ENCODE measurements around the gene TMEM253.

Gene TMEM253

DNA sequence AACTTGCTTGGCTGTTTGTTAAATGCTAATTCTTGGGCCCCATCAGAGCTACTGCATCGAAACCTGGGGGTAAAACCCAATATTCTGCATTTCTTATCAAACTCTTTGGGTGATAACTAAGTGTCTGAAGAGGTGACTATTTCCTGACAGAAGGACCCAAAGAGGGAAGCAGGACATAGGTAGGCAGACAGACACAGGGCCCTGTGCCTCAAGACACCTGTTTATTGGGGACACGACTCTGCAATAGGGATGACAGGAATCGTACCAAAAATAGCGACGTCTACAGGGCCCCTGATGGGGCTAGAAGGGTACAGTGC is 11.0 kb upstream of the TMEM253 start:
- in situ Hi-C loops (cut with HindIII; ENCODE audit: low sequenced_read_pairs), result no loop called here

DNA sequence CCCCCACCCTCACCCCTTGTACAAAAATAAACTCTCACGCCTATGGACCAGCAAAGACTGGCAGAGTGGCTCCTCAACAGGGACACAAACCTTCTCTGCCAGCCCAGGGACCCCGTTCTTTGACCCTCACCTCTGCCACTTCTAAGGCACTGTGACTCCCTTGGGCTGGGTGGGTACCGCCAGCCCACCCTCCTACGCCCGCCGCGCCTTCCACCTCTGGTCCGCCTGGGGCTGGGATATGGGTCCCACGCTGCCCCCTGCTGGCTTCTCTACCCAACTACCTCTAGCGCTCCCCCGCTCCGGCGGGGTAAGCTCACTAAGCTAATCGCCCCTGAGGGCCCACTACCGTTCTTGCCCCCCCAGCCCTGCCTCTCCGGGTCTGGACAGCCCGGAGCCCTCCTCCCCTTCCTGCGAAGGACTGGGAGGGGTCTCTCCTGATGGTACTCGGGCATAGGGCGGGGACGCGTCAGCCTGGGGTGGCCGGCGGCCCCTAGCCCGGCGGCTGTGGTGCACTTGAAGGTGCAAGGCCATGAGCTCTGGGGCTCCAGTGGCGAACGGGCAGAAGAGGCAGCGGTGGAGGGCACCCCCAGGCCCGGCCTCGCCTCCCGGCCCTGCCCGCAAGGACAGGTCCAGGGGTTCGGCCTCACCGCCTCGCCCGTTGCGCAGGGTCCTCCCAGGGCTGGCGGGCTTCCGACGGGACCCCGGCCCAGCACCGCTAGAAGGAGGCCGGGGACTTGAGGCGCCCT is 10.5 kb upstream of the TMEM253 start:
- in situ Hi-C loops (cut with HindIII; ENCODE audit: low sequenced_read_pairs), result no loop called here

DNA sequence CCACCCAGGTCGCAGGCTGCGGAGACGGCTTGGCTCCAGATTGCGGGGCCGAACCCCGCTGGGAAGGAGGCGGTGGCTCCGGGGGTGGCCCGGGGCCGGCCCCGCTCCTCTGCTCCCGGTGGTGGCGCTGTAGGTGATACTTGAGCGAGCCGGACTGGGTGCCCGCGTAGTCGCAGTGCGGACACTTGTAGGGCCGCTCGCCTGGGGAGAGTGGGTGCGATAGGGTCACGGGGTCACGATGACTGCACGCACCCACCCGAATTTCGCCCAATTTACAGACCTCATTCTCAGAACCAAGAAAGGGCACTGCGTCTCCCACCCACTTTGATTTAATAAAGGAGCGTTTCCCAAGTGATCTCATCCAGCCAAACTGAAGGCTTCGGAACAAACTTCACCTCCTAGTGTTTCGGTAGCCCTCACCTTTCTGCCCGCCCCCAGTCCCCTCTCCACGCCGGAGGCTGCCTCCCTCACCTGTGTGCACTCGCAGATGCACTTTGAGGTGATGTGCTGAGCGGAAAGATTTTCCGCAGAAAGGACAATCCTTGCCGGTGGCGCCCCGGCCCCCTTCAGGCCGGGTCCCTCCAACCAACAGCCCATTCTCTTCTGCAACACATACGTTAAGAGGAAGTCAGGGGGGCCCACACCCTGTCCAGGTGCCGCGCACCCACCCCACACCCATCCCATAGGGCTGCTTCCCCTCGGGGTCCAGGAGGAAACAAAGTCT is 9.8 kb upstream of the TMEM253 start:
- in situ Hi-C loops (cut with HindIII; ENCODE audit: low sequenced_read_pairs), result no loop called here

DNA sequence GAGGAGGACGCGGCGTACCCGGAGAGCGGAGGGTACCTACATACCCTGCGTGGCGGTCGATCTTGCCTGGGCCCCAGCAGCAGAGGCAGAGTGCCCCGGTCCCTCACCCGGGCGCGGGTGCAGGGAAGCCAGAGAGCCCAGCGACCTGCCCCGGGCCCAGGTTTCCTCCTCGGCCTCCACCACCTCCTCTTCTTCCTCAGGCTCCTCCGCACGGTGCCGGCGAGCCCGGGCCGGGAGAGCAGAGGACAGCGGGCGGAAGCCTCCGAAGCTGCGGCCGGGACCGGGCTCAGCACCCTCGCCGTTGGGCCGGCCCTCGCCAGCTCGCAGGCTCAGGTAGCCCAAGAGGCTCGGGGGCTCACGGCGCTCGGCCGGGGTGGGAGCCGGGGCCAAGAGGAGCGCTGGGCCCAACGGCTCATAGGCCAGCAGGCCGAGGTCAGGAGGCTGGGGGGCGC is 9.0 kb upstream of the TMEM253 start:
- in situ Hi-C loops (cut with HindIII; ENCODE audit: low sequenced_read_pairs), result no loop called here

DNA sequence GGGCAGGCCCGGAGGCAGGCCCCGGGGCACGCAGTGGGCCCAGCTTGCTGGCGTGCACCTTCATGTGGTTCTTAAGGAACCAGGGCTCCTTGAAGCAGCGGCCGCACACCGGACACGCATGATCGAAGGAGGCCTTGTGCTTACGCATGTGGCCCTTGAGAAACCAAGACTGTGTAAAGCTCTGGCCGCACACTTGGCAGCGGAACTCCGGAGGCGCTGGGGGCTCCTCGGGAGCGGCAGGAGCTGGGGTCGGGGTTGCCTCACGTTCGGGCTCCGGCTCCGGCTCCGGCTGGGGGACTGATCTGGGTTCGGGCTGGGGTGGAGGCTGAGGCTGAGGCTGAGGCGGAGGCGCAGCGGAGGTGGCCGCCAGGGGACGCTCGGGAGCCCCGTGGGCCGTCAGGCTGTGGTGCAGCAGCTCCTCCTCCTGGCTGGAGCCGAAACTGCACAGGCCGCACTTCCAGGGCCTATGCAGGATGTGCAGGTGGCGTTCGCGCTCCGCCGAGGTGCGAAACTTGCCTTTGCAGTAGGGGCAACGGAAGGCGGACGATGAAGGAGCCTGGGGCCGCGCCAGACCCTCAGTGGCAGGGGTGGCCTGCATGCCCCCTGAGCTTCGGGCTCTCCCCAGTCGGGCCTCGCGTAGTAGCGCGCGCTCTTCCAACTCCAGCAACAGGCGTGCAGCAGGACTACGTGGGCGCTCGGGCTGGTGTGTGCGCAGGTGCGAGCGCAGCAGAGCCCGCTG is 8.4 kb upstream of the TMEM253 start:
- in situ Hi-C loops (cut with HindIII; ENCODE audit: low sequenced_read_pairs), result no loop called here

DNA sequence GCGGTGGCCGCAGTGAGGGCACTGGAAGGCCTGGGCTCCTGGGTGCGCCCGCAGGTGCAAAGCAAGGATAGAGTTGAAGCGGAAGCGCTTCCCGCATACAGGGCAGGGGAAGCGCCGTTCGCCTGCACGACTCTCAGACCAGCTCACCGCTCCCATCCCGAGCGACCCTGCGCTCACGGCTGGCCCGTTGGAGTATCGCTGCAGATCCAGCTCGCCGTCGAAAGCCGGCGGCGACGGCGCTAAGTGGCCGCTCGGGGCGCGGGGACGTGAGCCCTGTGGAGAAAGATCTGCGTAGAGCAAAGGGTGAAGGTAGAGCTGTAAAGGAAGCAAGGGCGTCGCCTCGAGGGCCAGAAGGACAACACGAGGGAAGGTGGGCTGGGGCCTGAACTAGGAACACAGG is 7.8 kb upstream of the TMEM253 start:
- in situ Hi-C loops (cut with HindIII; ENCODE audit: low sequenced_read_pairs), result no loop called here

DNA sequence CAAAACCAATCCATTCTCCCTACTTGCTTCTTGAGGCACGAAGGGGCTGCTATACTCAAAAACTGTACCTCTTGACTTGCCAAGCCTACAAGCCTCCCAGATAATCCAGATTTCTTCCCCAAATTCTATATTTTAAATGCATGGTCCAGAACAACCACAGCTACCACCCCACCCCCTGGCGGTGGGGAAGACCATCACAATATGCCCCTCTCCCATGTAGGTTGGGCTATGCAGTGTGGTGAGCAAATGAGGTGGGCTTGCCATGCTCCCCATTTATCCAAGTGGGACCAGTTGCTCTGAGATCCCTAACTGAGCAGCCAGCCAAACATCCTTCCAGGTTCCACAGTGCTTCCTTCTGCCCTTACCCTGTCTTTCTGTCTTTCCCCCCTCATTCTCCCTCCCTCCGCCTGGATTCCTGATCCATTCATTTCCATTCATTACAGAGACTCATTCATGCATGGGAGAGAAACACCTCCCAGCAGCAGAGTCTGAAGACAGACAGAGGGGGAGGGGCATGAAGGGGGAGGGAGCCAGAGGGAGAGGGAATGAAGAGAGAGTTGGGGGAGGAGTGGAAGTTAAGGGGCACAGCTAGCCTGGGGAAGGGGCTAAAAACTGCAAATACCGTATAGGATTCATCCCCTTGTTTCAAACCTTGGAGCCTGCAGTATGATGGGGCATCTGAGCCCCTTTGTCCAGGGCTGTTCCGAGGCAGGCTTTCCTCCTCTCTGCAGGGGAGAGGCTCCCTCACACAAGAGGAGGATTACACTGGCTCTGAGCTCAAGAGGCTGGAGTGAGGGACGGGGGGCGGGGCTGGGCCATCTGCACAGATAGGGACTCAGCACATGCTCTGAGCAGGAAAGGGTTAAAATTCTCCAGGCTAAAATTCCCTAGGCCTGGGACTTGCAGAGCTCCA is 6.8 kb upstream of the TMEM253 start:
- in situ Hi-C loops (cut with HindIII; ENCODE audit: low sequenced_read_pairs), result no loop called here

DNA sequence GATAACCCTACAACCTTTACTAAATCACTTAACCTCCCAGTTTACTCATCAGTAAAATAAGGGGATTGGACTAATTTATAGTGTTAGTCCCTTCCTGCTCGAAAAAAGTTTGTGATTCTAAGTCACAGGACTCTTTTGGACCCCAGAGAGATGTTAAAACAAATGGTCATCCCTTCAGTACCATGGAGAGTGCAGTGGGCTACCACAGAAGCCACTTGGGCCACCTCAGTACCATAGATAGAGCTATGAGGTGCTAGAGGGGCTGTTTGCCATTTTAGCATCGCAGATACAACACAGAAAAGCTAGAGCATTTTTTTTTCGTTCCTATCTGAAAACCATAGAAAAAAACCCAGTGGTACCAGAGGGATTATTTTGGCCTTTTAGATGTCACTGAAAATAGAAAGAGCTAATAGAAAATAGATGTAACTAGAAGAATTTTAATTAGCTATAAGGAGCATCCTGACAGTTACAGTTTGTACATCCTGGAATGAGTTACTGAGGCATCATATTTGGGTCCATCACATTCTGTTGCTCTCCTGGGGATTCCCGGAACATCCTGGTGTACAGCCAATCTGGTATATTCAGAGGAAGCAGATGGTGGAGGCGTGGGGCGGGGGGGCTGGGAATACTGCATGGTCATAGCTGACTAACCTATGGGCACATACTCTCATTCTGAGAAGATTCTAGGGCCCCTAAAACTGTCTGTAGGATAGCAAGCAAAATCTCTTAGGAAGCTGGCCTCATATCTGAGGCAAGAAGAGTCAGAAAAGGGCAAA is 5.2 kb upstream of the TMEM253 start:
- in situ Hi-C loops (cut with HindIII; ENCODE audit: low sequenced_read_pairs), result no loop called here

DNA sequence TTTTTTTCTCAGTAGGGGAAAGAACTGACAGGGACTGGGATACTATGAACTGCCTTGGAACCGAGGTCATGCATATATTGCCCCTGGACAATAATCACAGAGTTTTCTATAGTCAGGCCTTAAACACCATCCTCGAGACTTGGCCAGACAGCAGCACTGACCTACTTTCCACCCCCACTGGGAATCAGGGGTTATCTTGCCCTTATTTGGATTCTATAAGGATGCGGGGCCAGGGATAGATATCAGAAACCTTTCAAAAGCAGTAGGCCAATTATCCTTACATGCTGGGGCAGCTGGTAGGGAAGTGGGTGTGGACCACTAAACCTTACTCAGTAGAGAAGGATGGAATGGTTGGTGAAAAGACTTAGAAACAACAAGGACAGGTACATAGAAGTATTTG is 4.4 kb upstream of the TMEM253 start:
- in situ Hi-C loops (cut with HindIII; ENCODE audit: low sequenced_read_pairs), result no loop called here

DNA sequence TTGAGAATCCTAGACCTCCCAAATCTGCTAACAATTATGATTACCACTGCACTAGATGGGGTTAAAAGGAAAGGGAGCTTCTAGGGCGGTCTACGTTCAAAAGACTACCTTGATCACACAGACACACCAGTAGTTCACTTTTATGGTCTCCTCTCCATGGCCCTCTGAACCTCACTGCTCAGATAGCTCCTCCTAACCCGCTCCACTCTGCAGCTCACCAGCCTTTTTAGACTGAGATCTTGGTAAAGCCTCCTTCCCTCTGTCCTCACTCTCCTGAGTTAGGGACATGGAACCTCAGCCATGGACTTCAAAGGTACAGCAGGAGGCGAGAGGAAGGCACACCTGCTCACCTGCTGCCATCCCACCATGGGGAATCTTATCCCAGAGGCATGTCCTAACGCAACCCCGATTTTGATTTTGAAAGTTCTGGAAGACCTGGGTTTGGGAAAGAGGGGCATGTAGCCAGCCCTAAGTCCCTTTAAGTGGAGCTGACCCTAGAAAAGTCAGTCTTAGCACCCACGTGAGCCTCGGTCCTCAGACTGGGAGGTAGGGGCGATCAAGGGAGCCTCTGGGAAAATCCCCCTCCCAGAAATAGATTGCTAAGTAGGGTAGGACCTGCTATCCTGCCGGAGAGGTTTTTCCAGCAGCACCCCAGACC is 3.8 kb upstream of the TMEM253 start:
- in situ Hi-C loops (cut with HindIII; ENCODE audit: low sequenced_read_pairs), result no loop called here

DNA sequence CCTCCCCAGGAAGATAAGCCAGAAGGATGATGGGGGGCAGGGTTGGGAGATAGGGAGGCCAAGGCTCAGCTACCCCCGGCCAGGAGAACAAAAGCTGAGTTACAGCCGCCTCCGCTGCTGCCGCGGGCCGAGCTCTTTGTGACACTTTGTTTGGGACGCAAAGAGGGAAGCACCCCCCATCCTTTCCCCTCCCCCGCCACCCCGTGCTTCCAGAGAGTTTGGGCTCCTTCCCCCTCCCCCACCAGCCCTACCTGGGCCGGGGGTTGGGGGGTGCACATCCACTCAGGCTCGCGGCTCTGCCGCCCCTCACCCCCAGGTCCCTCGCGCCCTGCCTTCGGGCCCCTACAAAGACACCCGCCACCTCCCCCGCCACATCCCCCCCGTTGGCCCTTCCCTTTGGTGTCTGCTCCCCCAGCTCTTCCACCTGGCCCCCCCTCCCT is 3.2 kb upstream of the TMEM253 start:
- in situ Hi-C loops (cut with HindIII; ENCODE audit: low sequenced_read_pairs), result no loop called here

DNA sequence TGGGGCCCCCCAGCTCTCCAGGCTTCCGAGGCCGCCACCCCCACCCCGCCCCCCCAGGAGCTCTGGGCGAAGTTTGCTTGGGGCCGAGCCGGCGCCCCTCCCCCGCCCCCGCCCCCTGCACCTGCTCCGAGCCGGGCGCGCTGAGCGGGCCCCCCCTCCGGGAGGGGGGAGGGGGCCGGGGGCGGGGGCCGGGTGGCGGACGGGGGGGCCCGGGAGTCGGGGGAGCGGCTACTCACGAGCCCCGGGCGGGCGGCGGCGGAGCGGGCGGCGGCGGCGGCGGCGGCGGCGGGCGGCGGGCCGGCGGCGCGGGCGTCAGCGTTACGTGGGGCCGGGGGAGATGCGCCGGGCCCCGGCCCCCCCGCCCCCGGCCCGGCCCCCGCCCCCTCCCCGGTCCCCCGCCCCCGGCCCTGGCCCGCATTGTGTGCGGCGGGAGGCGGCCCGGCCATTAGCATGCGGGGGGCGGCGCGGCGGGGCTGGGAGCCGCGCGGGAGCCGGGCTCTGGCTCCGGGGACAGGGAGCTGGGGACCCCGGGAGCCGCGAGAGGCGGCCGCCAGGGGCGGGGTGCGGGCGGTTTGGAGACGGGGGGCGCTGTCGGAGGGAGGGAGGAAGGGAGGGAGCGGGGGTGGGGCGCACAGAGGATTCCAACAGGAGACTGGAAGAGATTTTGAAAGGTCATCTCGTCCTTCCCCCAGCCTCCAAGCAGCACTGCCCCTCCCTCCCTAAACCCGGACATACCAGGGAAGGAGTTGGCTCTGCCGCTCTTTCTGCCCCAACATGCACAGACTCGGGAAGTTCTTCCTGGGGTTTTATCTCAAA is 2.6 kb upstream of the TMEM253 start, which contains the start of gene ZNF219:
ZNF219 (minus strand) TSS at position 580 of the 816 bp plus-strand sequence. CDS start 5,064 bp downstream, outside the sequence.
- in situ Hi-C loops (cut with HindIII; ENCODE audit: low sequenced_read_pairs), result no loop called here

DNA sequence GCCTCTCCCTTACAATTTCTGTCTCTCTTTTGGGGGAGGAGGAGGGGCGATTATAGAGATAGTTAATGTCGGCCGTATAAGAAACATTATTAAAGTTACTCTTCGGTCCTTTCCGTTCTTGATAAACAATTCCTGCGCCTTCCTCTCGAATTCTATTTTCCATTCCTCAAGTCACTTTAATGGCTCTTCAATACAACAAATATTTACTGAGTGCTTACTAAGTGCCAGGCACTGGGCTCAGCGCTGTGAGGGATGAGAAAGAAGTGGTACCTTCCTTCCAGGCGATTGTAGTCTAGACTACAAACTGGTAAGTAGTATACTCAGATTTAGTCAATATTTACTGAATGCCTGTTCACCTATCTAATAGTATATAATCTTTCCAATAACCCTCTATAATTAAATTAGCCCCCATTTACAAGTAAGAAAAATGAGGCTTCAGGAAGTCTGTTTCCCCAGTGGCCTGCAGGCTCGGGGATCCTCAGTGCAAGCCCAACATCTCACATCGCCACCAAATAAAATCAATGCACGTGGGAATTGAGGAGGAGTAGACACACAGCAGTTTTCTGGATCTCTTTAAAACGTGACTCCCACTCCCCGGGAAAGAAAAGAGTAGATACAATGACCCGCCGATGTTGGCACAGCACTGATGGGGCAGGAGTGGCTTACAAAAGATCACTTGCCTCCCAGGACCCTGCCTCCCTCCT is 1.8 kb upstream of the TMEM253 start:
- in situ Hi-C loops (cut with HindIII; ENCODE audit: low sequenced_read_pairs), result no loop called here

DNA sequence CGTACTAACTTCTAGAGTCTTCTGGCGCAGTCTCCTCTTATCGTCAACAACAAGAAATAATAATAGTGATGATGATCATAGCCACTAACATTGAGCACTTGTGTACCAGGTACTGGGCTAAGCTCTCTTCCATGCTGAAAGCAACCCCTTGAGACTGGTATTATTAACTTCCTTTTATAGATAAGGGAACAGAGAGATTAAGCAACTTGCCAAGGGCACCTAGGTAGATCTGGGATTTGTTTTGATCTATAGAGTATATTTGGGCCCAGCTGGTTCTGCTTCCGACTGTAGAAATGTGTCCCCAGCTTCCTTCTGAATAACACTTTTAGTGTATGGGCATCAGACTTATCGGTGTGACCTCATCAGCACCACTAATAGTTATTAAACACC is 1.3 kb upstream of the TMEM253 start:
- in situ Hi-C loops (cut with HindIII; ENCODE audit: low sequenced_read_pairs), result no loop called here

DNA sequence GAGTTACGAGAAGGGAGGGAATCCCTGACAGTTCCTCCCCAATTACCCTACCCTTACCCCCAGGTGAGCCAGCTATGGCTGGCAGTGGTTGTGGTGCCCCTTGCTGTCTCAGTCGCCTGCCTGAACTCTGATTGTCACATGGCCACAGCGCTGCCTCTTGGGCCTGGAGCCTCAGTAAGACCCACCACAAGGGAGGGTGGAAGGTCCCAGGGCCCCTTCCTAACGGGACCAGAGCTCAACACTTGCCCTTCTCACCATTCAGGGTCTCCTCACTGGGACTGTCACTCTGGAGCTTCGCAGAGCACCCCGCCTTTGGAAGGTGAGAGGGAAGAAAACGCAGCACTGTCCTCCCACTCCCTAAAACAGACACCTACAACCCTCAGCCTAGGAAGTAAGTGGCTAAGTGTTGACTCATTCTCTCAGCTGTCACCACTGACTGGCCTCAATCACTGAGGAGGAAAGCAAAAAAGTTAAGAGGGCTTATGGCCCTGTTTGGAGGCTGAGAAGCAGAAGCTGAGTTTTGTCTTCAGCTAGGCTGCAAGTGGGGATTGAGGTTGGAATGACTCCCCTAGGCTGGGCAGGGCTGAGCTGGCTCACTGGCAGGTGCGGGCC is 1.0 kb downstream of the TMEM253 start:
- in situ Hi-C loops (cut with HindIII; ENCODE audit: low sequenced_read_pairs), result no loop called here

DNA sequence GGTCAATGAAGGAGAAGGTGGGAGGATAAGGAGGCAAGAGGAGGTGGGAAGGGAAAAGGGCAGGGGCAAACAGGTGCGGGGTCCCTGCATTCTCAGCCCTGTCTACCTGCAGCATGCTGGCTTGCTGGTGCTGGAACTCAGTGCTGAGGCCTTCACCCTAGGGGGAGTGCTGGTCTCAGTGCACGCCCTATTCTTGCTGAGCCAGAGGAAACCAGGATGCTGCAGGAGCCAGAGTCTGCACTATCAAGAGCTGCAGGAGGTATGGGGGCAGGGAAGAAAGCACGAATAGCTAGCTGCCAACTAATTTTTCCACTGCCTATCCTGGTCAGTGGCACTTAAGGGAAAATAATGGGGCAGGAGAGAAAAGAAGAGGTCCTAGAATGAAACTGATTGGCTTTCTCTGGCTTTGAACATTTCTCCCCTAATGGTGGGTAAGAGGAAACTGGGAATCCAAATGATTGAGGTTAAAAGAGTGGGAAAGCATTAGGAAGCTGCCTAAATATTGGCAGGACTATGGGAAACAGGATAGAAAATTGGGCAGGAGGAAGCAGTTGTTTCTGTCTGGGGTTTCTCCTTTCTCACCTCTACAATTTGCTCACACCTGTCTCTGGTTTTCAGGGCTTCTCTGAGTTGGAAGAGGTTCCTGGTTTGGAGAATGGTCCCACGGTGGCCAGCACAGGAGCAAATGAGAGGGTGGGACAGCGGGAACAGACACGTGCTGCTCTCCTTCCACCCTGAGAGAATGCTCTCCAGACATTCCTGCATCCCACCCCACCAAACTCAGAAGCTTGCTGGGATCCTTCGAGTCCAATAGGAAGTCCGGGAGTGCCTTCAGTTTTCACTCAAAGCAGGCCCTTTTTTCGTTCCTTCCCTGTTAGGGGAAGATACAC is 1.9 kb downstream of the TMEM253 start:
- in situ Hi-C loops (cut with HindIII; ENCODE audit: low sequenced_read_pairs), result no loop called here

DNA sequence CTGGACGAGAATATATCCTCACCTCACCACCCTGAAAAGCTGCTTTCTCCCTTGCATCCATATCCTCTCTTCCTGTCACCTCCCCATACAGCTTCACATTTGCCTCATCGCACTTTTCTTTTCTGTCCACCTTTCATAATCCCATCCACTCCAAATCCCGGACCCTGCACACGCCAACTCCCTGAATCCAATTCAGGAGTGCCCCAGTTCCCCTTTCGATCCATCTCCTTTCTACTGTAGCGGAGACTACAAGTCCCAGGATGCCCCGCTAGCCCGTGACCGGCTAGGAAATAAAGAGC is 2.5 kb downstream of the TMEM253 start:
- in situ Hi-C loops (cut with HindIII; ENCODE audit: low sequenced_read_pairs), result no loop called here
